Mesenchymal stem cell (in vitro differentiated cells and primary cell): ENCODE measurements around the gene HLCS.
A peak's percentile ranks its signal among the peaks of the same experiment; 100 is the strongest.

ENCODE experiments used
- DNase-seq: peaks from one replicate; pipeline ENCODE4 v3.0.0-alpha.2; 2013
- H2AFZ ChIP-seq: one replicate; pipeline ENCODE4 v1.6.1; 2013; ENCODE audit warnings: low read depth, mild to moderate bottlenecking, control low read depth, inconsistent platforms, low read length, moderate library complexity
- H2AK5ac ChIP-seq: 2 replicates; pipeline ENCODE4 v1.6.1; 2013; ENCODE audit warnings: low read length, moderate library complexity, mild to moderate bottlenecking, inconsistent platforms; ENCODE audit not compliant: severe bottlenecking
- H2BK120ac ChIP-seq: one replicate; pipeline ENCODE4 v1.6.1; 2013; ENCODE audit warnings: low read depth, mild to moderate bottlenecking, inconsistent platforms, low read length, moderate library complexity
- H2BK12ac ChIP-seq, 2 experiments: one replicate each; pipeline ENCODE4 v1.6.1; 2013; ENCODE audit warnings: inconsistent platforms in 2 of 2, low read length in 2 of 2, mild to moderate bottlenecking in 2 of 2, moderate library complexity in 2 of 2, control low read depth in 1 of 2
- H2BK15ac ChIP-seq: one replicate; pipeline ENCODE4 v1.6.1; 2013; ENCODE audit warnings: mild to moderate bottlenecking, low read depth, inconsistent platforms; ENCODE audit not compliant: poor library complexity, severe bottlenecking
- H2BK5ac ChIP-seq: 2 replicates; pipeline ENCODE4 v1.6.1; 2013; ENCODE audit warnings: low read depth, mild to moderate bottlenecking, low read length, control low read depth, inconsistent platforms; ENCODE audit not compliant: poor library complexity, severe bottlenecking
- H3K14ac ChIP-seq, 2 experiments: one replicate each; pipeline ENCODE4 v1.6.1; 2013; ENCODE audit warnings: inconsistent platforms in 2 of 2, low read length in 2 of 2, control low read depth in 1 of 2, mild to moderate bottlenecking in 1 of 2, moderate library complexity in 1 of 2
- H3K18ac ChIP-seq, 2 experiments: one replicate each; pipeline ENCODE4 v1.6.1; 2013; ENCODE audit warnings: inconsistent platforms in 2 of 2, low read length in 2 of 2, control low read depth in 1 of 2, low read depth in 1 of 2, mild to moderate bottlenecking in 1 of 2
- H3K23ac ChIP-seq, 2 experiments: one replicate each; pipeline ENCODE4 v1.6.1; 2013; ENCODE audit warnings: inconsistent platforms in 2 of 2, low read length in 2 of 2, mild to moderate bottlenecking in 2 of 2, moderate library complexity in 2 of 2, control low read depth in 1 of 2
- H3K27ac ChIP-seq: 2 replicates; pipeline ENCODE4 v1.5.1; 2013; ENCODE audit warnings: mild to moderate bottlenecking, moderate library complexity, low read length, control low read depth, inconsistent platforms; ENCODE audit not compliant: poor library complexity, severe bottlenecking
- H3K27me3 ChIP-seq, 2 experiments: 2 replicates each; pipeline versions ENCODE4 v1.6.1 to v1.7.0; 2013; ENCODE audit warnings: low read length in 2 of 2, mild to moderate bottlenecking in 2 of 2, moderate library complexity in 2 of 2, control low read depth in 1 of 2, inconsistent platforms in 1 of 2; ENCODE audit not compliant: control insufficient read depth in 1 of 2, insufficient read depth in 1 of 2
- H3K36me3 ChIP-seq, 2 experiments: 2 replicates each; pipeline versions ENCODE4 v1.6.1 to v1.7.0; 2013; ENCODE audit warnings: low read length in 2 of 2, control low read depth in 1 of 2, inconsistent platforms in 1 of 2, low read depth in 1 of 2, mild to moderate bottlenecking in 1 of 2; ENCODE audit not compliant: insufficient read depth in 2 of 2, control insufficient read depth in 1 of 2
- H3K4ac ChIP-seq, 2 experiments: one replicate each; pipeline ENCODE4 v1.6.1; 2013; ENCODE audit warnings: inconsistent platforms in 2 of 2, low read length in 2 of 2, mild to moderate bottlenecking in 2 of 2, moderate library complexity in 2 of 2, control low read depth in 1 of 2, low read depth in 1 of 2
- H3K4me1 ChIP-seq: 2 replicates; pipeline ENCODE4 v1.6.1; 2013; ENCODE audit warnings: low read depth, low read length, control low read depth; ENCODE audit not compliant: control insufficient read depth, insufficient read depth
- H3K4me2 ChIP-seq: 2 replicates; pipeline ENCODE4 v1.6.1; 2013; ENCODE audit warnings: low read length, mild to moderate bottlenecking, inconsistent platforms; ENCODE audit not compliant: poor library complexity, severe bottlenecking
- H3K4me3 ChIP-seq, 2 experiments: 2 replicates each; pipeline versions ENCODE4 v1.5.1 to v1.7.0; 2013; ENCODE audit warnings: low read length in 2 of 2, mild to moderate bottlenecking in 2 of 2, control low read depth in 1 of 2, low read depth in 1 of 2; ENCODE audit not compliant: insufficient read depth in 1 of 2
- H3K79me1 ChIP-seq: replicated peaks from 2 replicates; pipeline ENCODE4 v1.6.1; 2013; ENCODE audit warnings: mild to moderate bottlenecking, control low read depth, low read length, inconsistent platforms; ENCODE audit not compliant: poor library complexity, severe bottlenecking
- H3K9ac ChIP-seq: 2 replicates; pipeline ENCODE4 v1.7.0; 2013; ENCODE audit warnings: mild to moderate bottlenecking, low read length, moderate library complexity
- H3K9me3 ChIP-seq: 2 replicates; pipeline ENCODE4 v1.7.0; 2013; ENCODE audit warnings: mild to moderate bottlenecking, low read length; ENCODE audit not compliant: control insufficient read depth
- H4K8ac ChIP-seq: one replicate; pipeline ENCODE4 v1.6.1; 2013; ENCODE audit warnings: inconsistent platforms, mild to moderate bottlenecking, low read length, moderate library complexity
- H4K91ac ChIP-seq: one replicate; pipeline ENCODE4 v1.6.1; 2013; ENCODE audit warnings: mild to moderate bottlenecking, low read length, inconsistent platforms
- WGBS: methylation state at CpG from one replicate; pipeline ENCODE4 v1.1.7; 2013; ENCODE audit warnings: mixed read lengths; 5-methylcytosine and 5-hydroxymethylcytosine counted together

The HLCS gene

DNA sequence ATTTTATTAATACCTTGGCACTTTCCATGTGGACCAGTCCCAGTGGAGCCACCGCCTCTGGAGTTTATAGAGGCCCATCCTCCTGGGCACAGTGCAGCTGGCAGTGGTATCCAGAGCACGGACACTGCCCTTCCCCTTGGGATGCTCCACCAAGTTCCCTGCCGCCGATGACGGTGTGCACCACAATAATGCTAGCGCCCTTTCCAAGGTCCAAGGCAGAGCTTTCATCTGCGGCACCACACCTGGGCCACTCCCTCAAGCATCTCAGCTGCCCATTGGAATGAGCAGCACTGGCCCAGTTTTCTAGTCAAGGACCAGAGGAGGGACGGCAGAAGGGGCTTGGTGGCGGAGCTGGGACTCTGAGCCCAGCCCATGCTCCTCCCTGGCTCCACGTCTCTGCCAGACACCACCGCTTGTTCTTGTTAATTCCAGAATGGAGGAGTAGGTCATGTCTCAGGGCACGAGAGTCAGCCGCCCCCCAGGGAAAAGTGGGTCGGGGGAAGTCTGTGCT, 243.0 kb downstream of the HLCS start:
- no peak overlapping the region for H2BK15ac ChIP-seq
- H4K91ac ChIP-seq: no peak overlapping the region
- H3K4me2 ChIP-seq: no peak overlapping the region
- peaks cover 3% of the 10 kb centered on the region for H3K4me1 ChIP-seq
- H4K8ac ChIP-seq: no peak overlapping the region
- H3K27ac ChIP-seq: no peak overlapping the region
- H3K36me3 ChIP-seq: peaks cover 0 to 3% of the 10 kb centered on the region in 2 experiments
- WGBS: 90% methylated on average over 14 of the region's 14 CpGs
- H3K4ac ChIP-seq: no peak overlapping the region
- no peak overlapping the region for H2BK5ac ChIP-seq
- peaks cover 24 to 40% of the 10 kb centered on the region in 2 experiments for H3K27me3 ChIP-seq
- peaks cover 2% of the 10 kb centered on the region for H3K79me1 ChIP-seq
- no peak overlapping the region for H2BK120ac ChIP-seq
- H3K14ac ChIP-seq: no peak overlapping the region
- no peak for DNase-seq
- no peak overlapping the region for H2AK5ac ChIP-seq
- no peak overlapping the region for H3K23ac ChIP-seq
- H3K18ac ChIP-seq: no peak overlapping the region
- H3K4me3 ChIP-seq: no peak overlapping the region
- no peak overlapping the region for H2AFZ ChIP-seq
- no peaks in the 10 kb centered on the region for H3K9me3 ChIP-seq
- H3K9ac ChIP-seq: no peak overlapping the region
- H2BK12ac ChIP-seq: no peak overlapping the region

DNA sequence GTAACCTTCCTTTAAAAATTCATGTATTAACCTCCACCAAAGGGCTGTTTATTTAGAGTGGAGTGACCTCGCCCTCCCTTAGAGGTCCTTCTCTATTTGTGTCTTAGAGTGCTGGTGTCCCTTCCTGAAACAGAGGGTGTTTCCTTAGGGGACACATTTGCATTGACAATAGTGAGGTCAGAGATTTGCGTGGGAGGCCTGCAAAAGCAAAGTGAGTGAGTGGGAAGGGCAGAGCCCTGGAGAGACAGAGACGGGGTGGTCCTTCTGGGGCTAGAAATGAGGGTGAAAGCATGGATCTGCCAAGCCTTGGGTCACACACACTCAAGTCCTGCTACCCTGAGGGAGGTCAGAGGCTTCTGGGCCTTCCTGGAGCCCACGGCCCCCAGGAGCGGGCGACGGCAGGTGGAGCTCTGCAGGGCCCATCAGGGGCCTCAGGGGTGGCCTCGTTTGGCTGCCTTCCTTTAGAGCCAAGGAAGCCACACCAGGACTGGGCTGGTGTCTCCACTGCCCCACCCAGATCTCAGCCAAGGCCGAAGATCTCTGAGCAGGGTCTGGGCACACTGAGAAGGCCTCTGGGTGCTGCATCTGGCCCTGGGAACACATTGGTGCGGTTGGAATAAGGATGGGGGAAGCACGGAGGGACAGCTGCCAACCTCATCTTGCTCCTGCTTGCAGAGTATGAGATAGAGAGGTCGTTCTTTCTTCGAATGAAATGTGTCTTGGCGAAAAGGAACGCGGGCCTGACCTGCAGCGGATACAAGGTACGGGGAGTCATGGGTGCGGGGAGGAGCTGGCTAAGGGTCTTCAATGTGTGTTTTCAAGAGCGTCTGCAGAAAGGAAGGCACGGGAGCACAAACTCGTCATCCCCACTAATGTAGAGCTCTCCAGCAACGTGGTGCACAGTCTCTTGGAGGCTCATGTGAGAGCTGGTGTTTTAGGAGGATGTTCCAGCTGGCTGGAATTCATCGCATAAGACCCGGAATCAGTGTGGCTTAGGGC, 243.8 kb downstream of the HLCS start:
- Histone ChIP-seq H3K36me3 (no peaks in the 10 kb centered on the region), H4K91ac (no peak overlapping the region), H3K9me3 (no peaks in the 10 kb centered on the region), H3K18ac (no peak overlapping the region), H3K14ac (no peak overlapping the region), H3K79me1 (peaks cover 2% of the 10 kb centered on the region), H2BK5ac (no peak overlapping the region), H3K27ac (no peak overlapping the region), H3K4me3 (no peak overlapping the region), H3K23ac (no peak overlapping the region), H2BK15ac (no peak overlapping the region), H3K4me2 (no peak overlapping the region), H2AK5ac (no peak overlapping the region), H2BK120ac (no peak overlapping the region), H2AFZ (peak overlapping the region; percentile 24), H3K4ac (no peak overlapping the region), H4K8ac (no peak overlapping the region), H3K9ac (no peak overlapping the region), H3K4me1 (no peaks in the 10 kb centered on the region), H2BK12ac (no peak overlapping the region), H3K27me3 (peaks cover 18 to 38% of the 10 kb centered on the region in 2 experiments)
- DNase-seq: no peak
- WGBS: 86% methylated on average over 25 of the region's 25 CpGs

DNA sequence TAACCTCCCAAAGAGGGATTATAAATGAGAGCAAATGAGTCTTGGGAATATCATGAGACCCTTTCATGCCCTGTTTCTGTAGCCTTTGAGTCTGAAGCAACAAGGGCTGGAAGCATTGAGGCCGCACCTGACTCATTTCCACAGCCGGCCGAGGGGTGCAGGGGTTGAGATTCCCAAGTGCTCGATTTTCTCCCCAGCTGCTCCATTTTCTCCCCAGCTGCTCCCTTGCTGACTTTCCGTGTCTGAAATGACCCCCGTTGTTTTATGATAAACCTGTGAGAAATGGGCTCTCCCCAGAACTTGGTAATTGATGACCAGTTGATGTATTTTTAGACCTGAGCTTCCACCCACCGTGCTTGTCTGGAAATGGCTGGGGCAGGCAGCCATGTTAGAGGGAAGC, 244.7 kb downstream of the HLCS start:
- H3K79me1 ChIP-seq: peaks cover 2% of the 10 kb centered on the region
- no peak overlapping the region for H3K9ac ChIP-seq
- no peak overlapping the region for H3K23ac ChIP-seq
- H2BK12ac ChIP-seq: no peak overlapping the region
- H3K4me3 ChIP-seq: no peak overlapping the region
- H3K4me2 ChIP-seq: no peak overlapping the region
- no peak overlapping the region for H2BK15ac ChIP-seq
- H2AK5ac ChIP-seq: no peak overlapping the region
- WGBS: 84% methylated on average over 7 of the region's 7 CpGs
- no peak overlapping the region for H3K18ac ChIP-seq
- no peak overlapping the region for H3K14ac ChIP-seq
- no peak overlapping the region for H2BK120ac ChIP-seq
- no peak overlapping the region for H3K27ac ChIP-seq
- H4K91ac ChIP-seq: no peak overlapping the region
- no peak overlapping the region for H2BK5ac ChIP-seq
- H3K4ac ChIP-seq: no peak overlapping the region
- H3K27me3 ChIP-seq: peaks cover 12 to 38% of the 10 kb centered on the region in 2 experiments
- no peak overlapping the region for H2AFZ ChIP-seq
- no peaks in the 10 kb centered on the region for H3K9me3 ChIP-seq
- no peaks in the 10 kb centered on the region for H3K36me3 ChIP-seq
- DNase-seq: no peak
- no peak overlapping the region for H4K8ac ChIP-seq
- no peaks in the 10 kb centered on the region for H3K4me1 ChIP-seq

DNA sequence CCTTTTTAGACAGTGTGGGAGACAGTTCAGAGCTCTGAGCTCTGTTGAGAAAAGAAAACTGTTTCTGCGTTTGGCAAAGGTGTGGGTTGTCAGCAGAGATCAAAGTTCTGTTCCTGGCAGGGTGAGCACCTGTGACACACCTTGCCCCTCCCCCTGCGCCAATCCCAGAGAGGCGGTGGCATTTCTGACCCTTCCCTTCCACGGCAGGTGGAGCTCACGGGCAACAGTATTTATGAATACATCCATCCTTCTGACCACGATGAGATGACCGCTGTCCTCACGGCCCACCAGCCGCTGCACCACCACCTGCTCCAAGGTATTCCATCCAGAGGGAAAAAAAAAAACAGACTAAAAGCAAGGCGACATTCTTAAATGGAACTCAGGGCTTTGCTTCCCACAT, 246.9 kb downstream of the HLCS start:
- no peak overlapping the region for H3K18ac ChIP-seq
- no peak overlapping the region for H4K91ac ChIP-seq
- H2BK15ac ChIP-seq: no peak overlapping the region
- peaks cover 2% of the 10 kb centered on the region for H3K79me1 ChIP-seq
- no peak overlapping the region for H2BK120ac ChIP-seq
- H2BK5ac ChIP-seq: no peak overlapping the region
- no peak overlapping the region for H2AK5ac ChIP-seq
- no peaks in the 10 kb centered on the region for H3K36me3 ChIP-seq
- H3K4me2 ChIP-seq: no peak overlapping the region
- no peak overlapping the region for H3K14ac ChIP-seq
- no peak overlapping the region for H4K8ac ChIP-seq
- no peak overlapping the region for H3K4ac ChIP-seq
- H3K9ac ChIP-seq: no peak overlapping the region
- DNase-seq: no peak
- H3K23ac ChIP-seq: no peak overlapping the region
- no peak overlapping the region for H3K4me3 ChIP-seq
- no peak overlapping the region for H3K27ac ChIP-seq
- H2AFZ ChIP-seq: no peak overlapping the region
- H3K4me1 ChIP-seq: no peaks in the 10 kb centered on the region
- H2BK12ac ChIP-seq: no peak overlapping the region
- H3K27me3 ChIP-seq: peaks cover 19 to 54% of the 10 kb centered on the region in 2 experiments
- H3K9me3 ChIP-seq: no peaks in the 10 kb centered on the region
- 96% methylated on average over 10 of the region's 10 CpGs for WGBS
